ENCODE results near the gene BEND7.

DNA sequence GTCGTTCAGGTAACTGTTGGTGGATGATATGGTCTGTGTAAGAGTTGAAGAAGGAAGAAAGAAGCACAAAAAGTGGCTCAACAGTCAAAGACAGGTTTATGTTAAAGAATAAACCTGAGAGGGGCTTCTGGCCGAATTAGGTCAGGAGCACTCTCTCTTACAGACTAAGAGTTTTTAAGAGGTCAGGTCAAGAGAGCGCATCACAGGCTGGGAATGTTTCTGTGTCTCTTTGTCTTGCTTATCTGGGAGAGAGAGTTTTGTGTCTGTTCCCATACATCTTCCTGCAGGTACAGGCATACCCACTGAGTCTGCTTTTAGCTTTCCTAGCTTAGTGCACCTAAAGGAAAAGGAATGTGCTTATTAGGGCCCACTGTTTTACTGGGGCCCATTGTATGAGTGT lies 35.8 kb upstream of the BEND7 start:
- TF ChIP-seq, protein P1, sequence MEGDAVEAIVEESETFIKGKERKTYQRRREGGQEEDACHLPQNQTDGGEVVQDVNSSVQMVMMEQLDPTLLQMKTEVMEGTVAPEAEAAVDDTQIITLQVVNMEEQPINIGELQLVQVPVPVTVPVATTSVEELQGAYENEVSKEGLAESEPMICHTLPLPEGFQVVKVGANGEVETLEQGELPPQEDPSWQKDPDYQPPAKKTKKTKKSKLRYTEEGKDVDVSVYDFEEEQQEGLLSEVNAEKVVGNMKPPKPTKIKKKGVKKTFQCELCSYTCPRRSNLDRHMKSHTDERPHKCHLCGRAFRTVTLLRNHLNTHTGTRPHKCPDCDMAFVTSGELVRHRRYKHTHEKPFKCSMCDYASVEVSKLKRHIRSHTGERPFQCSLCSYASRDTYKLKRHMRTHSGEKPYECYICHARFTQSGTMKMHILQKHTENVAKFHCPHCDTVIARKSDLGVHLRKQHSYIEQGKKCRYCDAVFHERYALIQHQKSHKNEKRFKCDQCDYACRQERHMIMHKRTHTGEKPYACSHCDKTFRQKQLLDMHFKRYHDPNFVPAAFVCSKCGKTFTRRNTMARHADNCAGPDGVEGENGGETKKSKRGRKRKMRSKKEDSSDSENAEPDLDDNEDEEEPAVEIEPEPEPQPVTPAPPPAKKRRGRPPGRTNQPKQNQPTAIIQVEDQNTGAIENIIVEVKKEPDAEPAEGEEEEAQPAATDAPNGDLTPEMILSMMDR (IDR thresholded peaks at IDR 0.05; ENCODE audit: insufficient read depth, low read depth, low read length) = no peak
- no peak for TF ChIP-seq EZH2 (IDR thresholded peaks at IDR 0.05; ENCODE audit: insufficient read depth, low read length)

Data from astrocyte (in vitro differentiated cells and primary cell).